ENCODE measurements around the gene GATAD2A.
A peak's percentile ranks its signal among the peaks of the same experiment; 100 is the strongest.

GATAD2A gene

DNA sequence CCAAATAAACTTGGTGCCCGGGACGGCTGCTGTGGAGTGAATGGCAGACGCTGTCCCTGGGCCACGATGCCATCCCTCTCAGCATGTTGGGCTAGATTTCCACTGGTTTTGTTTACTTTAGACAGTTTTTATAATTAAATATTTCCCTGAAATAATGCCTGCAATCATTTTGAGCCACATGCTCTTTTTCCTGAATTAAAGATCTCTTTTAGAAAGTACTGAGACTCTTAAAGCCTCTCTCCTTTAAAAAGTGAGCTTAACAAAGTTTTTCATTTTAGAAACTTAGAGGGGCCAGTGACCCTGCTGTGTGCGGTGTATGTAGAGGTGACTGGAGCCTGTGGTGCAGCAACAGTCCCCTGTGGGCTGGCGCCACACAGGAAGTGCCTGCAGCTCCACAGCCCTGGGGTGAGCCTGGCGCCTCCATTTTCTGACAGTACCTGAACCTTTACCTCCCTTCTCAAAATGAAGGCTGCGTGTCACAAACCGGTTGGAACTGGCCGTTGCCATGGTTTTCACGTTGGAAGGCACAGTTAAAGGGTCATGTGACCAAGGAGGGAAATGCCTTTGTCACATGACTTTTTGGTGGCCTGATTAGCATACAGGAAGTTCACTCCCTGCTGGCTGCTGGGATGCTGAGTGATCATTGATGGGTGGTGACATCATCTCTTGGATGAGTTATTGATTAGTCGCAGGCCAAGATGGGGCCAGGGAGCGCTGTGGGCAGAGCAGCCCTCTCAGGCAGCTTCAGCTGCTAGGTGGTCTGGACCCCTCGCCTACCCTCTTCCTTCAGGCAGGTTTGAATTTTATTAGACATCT lies 83.6 kb downstream of the GATAD2A start:
- DNase-seq (ENCODE audit: low spot score) = peak; percentile 96

DNA sequence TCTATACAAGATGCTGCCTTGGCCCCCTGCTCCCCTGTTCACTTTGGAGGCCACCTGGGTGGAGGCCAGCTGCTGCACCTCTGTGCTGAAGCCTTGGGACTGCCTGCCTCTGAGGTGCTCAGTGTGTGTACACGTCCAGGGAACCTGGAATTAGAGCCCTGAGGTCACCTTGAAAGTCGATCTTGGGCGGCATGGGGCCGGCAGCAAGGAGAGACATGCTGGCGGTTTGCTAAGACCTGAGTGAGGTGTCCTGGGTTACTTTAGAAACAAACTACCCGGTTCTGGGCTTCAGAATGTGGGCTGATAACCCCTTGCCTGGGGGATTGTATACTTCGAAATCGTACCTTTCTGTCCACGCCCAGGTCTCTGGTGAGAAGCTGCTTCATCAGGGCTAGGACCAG lies 84.3 kb downstream of the GATAD2A start:
- no peak for DNase-seq (ENCODE audit: low spot score)

DNA sequence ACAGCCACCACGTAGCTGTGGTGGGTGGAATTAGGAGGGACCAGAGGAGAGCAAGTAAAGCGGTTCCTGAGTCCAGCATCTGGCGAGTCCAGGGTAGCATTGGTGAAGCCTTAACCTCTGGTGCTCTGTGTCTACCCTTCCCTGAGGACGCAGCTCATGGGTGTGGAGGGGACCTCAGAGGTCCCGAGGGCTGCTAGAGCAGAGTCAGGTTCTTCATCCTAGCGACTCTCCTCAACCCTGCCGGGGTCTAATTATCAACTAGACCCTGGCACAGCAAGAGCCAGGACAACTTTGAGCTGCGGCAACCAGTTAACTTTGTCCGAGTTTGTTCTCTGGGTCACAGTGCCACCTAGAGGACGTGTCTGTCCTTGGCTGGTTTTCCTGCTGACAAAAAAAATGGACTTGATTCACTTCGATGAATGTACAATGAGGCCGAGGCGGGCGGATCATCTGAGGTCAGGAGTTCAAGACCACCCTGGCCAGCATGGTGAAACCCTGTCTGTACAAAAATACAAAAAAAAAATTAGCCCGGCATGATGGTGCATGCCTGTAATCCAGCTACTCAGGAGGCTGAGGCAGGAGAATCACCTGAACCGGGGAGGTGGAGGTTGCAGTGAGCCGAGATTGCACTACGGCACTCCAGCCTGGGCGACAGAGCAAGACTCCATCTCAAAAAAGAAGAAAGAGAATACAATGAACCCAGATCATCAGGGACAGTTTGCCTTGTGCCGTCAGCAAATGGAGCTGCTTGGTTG lies 84.9 kb downstream of the GATAD2A start:
- DNase-seq (ENCODE audit: low spot score) = peak; percentile 86

DNA sequence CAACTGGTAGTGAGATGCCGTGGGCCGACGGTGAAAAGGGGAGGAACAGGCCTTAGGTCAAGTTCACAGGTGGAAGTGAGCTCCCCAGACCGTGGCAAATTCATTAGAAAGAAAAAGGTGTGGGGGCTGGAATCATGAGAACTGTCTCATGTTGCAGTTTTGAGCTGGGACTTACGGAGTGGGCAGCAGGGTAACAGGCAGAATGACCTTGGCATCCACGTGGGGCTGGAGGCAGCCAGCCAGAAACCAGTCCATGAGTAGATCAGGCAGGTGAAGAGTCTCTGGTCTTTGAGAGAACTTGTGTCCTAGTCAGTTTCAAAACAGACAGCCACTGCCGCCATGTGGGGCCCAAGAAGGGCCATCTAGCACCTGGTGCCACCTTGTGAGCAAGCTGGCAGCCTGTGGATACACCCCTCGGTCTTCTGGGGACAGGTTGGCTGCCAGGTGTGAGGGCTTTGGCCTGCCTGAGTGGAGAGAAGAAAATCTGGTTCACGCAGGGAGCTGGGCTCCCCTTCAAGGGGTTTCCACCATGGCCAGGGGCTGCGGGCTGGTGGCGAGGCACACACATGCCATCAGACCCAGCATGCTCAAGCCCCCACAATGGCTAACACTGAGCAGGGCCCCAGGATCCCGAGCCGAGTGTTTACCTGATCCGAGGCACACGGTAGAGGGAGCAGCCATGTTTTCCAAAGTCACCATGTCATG lies 86.0 kb downstream of the GATAD2A start:
- no peak for DNase-seq (ENCODE audit: low spot score)

DNA sequence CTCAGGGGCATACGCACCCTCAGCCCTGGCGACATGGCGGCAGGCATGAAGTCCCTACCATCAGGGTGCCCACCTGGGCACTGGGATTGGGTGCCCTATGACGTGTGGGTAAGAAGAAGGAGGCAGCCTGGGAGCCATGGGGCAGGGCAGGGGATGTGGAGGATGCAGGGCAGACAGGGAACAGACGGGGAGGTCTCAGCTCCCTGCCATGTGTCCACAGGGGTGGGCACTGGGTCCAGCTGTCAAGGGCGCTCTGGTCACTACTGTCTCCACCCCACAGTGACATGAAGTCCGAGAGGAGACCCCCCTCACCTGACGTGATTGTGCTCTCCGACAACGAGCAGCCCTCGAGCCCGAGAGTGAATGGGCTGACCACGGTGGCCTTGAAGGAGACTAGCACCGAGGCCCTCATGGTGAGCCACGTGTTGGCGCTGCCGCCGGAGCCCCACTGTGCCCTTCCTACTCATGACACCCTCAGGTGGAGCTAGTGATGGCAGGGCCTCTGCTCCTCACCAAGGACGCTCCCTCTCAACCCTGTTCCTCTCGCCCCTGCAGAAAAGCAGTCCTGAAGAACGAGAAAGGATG lies 86.6 kb downstream of the GATAD2A start:
- DNase-seq (ENCODE audit: low spot score) = no peak

DNA sequence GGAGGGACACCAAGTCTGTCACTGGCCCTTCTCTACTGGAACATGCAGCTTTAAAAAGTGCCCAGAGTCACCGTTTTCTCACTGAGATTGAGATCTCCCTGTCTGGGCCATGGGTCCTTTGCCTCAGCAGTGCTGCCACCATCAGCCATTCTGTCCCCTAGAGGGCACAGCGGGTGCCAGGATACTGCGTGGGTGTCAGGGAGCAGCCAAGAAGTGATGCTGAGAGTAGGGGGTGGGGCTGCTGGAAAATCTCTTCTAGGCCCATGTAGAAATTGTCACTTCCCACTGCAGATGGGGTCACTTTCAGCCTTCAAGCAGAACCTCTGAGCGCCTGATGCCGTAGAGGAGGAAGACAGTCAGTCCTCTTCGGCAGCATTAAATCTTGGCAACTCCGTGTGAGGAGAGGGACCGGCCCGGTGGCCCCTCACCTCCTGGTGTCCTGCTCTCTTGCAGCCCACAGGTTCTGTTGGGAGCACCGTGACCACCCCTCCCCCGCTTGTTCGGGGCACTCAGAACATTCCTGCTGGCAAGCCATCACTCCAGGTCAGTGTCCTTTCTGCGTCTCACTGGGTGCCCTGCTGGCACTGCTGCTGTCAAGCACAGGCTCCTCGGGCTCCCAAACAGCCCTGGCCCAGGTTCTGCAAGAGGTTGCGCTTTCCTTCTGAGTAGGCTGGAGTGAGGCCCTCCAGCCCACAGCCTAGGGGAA lies 88.5 kb downstream of the GATAD2A start:
- DNase-seq (ENCODE audit: low spot score) = no peak

DNA sequence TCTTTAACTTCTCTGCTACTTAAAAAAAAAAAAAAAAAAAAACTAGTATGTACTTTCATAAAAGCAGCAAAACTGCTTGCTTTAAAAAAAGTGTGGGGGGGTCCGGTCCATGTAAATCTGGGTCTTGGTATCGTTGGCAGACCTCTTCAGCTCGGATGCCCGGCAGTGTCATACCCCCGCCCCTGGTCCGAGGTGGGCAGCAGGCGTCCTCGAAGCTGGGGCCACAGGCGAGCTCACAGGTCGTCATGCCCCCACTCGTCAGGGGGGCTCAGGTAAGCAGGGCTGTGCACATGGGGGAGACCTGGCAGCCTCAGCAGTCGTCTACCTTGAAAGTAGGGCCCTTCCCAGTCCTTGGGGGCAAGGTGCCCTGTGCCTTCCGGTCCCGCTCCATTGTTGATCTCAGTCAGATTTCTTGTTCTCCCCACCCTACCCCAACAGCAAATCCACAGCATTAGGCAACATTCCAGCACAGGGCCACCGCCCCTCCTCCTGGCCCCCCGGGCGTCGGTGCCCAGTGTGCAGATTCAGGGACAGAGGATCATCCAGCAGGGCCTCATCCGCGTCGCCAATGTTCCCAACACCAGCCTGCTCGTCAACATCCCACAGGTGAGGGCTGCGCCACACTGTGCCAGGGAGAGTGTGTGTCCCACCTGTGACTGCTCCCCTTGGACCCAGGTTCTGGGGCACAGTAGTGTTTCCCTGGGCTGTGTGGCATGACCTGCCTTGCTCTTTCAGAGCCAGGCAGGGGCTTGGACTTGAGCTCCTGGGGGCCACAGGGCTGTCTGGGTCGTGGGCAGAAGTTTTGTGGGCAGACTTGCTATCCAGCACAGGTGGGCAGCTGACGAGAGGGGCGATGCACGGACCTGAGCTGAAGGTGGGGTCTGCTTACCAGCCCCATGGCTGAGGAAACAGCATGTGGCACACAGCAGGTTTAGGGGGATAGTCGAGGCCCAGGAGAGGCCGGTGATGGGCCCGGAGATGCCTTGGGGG lies 90.4 kb downstream of the GATAD2A start:
- no peak for DNase-seq (ENCODE audit: low spot score)

DNA sequence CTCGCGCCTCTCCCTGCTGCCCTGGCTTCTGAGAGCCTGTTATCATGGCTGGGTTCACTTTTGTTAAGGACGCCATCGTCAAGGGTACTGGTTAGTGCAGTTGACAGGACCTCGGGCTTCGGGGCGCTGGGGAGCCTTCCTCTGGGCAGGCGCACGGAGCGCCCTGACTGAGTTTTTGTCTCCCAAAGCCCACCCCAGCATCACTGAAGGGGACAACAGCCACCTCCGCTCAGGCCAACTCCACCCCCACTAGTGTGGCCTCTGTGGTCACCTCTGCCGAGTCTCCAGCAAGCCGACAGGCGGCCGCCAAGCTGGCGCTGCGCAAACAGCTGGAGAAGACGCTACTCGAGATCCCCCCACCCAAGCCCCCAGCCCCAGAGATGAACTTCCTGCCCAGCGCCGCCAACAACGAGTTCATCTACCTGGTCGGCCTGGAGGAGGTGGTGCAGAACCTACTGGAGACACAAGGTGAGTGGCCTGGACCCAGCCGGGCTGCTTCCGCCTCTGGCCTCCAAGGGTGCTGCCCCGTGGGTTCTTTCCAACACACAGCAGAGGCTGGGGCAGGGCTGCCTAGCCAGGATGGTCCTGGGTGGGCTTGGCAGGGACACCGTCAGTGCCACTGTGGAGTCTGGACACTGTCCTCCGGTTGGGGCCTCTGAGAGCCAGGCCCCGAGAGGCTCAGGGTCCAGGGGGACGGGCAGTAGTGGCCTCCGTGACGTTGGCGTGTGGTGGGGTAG lies 92.9 kb downstream of the GATAD2A start:
- DNase-seq (ENCODE audit: low spot score) = no peak

DNA sequence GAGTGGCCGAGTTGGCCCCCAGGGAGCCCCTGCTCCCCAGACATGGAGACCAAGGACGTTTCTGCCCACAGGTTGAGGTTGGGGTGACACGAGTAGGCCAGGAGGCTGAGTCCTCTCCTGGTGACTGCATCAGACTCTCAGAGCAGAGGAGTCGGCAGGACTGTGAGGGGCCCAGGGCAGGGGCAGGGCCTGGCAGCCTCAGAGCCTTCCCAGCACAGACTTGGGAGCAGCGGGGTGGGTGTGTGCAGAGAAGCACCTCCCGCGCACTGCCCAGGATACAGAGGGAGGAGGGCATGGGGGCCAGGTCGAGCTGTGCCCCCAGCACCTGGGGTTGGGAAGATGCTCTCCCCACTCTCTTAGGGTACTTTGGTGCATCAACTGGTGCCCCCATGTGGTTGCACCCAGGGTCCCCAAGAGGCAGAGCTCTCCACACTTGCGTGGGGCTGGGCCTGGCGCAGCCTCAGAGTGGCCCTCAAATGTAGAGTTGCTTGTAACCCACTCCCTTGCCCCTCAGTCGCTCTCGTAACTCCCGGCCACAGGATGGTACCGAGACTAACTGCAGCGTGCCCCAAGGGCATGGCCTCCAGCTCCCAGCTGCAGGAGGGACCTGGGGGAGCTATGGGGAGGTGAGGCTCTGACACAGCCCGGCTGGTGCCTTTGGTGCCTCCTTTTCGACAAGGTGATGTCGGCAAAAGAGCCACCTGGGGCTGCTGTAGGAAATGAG lies 94.0 kb downstream of the GATAD2A start:
- no peak for DNase-seq (ENCODE audit: low spot score)

DNA sequence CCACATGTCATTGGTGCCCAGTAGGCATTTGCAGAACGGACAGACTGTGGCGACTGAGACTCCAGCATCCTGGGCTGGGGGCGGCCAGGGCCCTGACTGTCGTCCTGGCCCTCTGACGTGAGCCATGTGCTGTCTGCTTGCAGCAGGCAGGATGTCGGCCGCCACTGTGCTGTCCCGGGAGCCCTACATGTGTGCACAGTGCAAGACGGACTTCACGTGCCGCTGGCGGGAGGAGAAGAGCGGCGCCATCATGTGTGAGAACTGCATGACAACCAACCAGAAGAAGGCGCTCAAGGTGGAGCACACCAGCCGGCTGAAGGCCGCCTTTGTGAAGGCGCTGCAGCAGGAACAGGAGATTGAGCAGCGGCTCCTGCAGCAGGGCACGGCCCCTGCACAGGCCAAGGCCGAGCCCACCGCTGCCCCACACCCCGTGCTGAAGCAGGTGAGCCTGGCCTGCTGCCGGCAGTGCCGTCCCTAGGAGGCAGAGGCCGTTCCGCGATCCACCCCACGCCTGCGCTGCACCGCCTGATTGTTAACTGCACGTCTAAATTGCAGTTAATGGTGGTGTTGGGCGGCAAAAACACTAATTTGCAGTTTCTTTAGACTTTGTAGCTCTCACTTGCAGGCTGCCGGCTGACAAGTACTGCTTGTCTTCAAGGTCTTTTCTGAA lies 95.6 kb downstream of the GATAD2A start:
- DNase-seq (ENCODE audit: low spot score) = no peak

DNA sequence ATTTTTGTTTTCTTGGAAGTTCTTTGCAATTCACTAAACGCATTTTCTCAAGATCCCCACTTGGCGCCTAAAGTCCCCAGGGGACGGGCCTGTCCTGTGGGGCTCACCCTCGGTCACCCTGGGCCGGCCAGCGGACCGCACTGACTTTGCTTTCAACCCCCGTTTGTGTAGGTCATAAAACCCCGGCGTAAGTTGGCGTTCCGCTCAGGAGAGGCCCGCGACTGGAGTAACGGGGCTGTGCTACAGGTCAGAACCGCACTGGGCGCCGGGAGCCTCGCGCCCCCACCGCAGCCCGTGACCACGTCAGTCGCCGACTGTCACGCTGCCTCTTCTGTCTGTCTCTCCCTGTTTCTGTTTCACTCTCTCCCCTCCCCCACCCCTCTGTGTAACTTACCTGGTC lies 96.3 kb downstream of the GATAD2A start:
- no peak for DNase-seq (ENCODE audit: low spot score)

DNA sequence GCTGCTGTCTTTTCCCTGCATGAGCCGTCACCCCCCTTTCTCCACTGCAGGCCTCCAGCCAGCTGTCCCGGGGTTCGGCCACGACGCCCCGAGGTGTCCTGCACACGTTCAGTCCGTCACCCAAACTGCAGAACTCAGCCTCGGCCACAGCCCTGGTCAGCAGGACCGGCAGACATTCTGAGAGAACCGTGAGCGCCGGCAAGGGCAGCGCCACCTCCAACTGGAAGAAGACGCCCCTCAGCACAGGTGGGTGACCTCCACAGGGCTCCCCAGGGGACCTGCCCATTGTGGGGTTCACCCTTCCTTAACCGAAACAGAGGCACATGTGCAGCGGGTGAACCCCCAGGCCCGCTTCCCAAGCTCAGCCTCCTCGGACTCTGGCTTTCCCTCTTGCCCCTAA lies 96.8 kb downstream of the GATAD2A start:
- DNase-seq (ENCODE audit: low spot score) = no peak

DNA sequence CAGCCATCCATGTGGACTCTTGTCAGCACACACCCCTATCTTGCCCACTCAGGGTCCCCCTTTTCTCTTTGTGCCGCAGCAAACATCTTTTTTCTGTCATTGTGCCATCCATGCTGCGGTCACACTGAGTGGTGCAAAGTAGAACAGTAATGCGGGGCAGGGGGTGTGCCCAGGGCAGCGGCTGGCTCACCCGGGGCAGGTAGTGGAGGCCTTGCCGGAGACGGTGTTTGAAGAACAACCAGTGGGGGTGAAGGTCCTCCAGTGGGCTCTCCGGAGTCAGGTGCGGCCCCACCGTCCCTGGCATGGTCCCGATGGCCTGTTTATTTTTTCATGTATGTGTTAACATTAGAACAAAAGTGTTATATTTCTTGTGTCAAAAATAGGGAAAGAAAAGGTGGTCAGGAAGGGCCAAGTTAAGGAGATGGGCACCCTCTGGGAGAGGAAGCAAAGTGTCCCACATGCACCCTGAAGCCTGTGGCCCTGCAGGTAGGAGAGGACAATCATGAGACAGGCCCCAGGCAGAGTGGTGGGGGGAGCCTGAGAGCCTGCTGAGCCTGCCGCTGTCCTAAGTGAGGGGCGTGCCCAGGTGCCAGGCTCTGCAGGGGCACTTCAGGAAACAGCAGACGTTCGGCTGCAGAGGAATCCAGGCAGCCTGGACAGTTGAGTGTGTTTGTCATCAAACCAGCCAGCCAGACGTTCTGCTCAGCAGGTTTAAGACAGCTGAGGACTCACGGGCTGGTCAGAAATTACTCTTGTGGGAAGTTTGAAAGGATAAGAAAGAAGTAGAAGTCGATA lies 97.5 kb downstream of the GATAD2A start:
- DNase-seq (ENCODE audit: low spot score) = no peak

DNA sequence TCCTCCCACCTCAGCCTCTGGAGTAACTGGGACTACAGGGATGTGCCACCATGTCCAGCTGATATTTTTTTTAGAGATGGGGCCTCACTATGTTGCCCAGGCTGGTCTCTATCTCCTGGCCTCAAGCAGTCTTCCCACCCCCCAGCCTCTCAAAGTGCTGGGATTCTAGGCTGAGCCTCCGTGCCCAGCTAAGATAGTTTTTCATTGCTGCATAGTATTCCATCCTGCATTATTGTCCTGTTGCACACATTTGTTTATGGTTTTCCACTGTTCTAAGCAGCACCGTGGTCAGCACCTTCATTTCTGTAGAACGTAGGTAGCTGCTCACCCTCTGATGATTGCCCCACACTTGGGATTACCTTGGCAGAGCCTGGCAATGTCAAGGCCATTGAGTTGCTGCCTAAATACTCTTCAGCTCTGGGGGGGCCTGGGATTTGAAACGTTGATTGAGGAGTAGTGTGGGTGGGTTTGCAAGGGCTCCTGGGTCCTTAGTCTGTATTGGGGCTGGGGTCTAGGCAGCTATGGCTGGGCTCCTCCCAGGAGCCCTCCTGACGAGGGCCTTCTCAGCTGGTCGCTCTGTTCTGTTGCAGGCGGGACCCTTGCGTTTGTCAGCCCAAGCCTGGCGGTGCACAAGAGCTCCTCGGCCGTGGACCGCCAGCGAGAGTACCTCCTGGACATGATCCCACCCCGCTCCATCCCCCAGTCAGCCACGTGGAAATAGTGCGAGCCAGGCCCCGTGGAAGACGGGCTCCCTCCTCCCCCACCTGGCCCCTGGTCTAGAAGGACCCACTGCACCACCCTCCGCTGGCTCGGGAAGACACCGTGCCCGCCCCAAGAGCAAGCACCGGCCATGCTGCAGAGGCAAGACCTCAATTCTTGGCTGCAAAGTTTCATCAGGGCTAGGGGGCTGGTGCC lies 99.5 kb downstream of the GATAD2A start:
- DNase-seq (ENCODE audit: low spot score) = no peak

DNA sequence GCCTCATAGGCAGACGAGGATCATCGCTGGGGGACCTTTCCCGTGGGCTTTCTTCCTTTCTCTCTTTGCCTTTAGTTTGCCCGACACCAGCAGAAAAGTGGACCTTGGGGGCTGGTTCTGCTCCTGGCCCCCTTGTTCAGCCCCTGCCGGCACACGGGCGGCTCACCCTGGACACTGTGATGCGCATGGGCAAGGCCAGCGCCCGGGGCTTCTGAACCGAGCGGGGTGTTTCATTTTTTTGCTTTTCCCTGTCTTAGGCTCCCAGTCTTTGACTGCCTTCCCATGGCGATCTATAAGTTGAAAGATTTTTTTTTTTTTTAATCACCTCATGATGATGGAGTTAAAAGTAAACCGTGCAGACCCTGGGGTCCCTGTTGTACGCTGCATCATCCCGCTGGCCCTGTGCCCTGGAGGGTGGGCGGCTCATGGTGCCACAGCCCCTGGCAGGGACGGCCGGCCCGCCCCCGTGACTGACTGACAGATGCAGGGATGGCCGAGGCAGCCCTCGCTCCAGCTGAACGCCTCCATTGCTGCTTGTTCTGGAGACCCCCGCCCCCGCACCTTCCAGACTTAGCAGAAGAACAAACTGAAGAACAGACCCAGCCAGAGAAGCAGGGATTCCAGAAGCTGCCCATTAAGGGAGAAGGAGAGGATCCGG lies 100.3 kb downstream of the GATAD2A start:
- no peak for DNase-seq (ENCODE audit: low spot score)

DNA sequence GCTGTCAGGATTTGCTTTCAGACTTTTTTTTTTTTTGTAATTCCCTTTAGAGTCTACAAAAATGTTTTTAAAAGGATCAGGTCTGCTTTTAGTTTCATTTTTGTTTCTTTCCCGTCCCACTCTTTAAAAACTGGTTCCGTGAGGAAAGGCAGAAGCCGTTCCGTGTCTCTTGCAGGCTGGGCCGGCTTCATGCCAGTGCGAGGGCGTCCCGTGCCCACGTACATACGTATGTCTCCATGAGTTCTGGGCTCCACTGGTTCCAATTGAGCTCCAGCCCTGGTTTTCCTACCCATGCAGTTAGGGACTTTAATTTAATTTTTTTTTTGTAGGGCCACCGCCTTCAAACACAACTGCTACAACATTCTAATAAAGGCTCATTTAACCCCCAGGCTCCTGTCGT lies 101.1 kb downstream of the GATAD2A start:
- no peak for DNase-seq (ENCODE audit: low spot score)

Data from CD4-positive, alpha-beta T cell treated with Interleukin-2 at 100 ng/mL for 4 hours (primary cell).